ENCODE measurements around the gene FCAMR.

FCAMR gene

GRCh38 chr1:207010726-207011125 is 40.5 kb upstream of the FCAMR start:
- no peak for TF ChIP-seq CTCF (conservative IDR thresholded peaks at IDR 0.05; ENCODE audit: low read depth, low read length)
- no peak overlapping the region for H3K4me2 ChIP-seq
- no peak overlapping the region for H2AFZ ChIP-seq (ENCODE audit: low read depth)
- H3K79me2 ChIP-seq (ENCODE audit: insufficient read depth, low read depth): no peaks in the 10 kb centered on the region
- no peaks in the 10 kb centered on the region for H3K36me3 ChIP-seq (ENCODE audit: insufficient read depth)
- H3K27me3 ChIP-seq (ENCODE audit: insufficient read depth, low read depth): no peaks in the 10 kb centered on the region
- no peaks in the 10 kb centered on the region for H3K4me1 ChIP-seq (ENCODE audit: low read depth, poor library complexity, severe bottlenecking)
- no peak overlapping the region for H3K27ac ChIP-seq
- H4K20me1 ChIP-seq (ENCODE audit: insufficient read depth): no peaks in the 10 kb centered on the region
- no peak overlapping the region for H3K4me3 ChIP-seq (IDR thresholded peaks at IDR 0.05; ENCODE audit: insufficient read depth, low read depth, low read length)
- H3K9ac ChIP-seq: no peak overlapping the region

- no peak overlapping the region for H3K4me2 ChIP-seq
- no peaks in the 10 kb centered on the region for H3K36me3 ChIP-seq (ENCODE audit: insufficient read depth)
- no peaks in the 10 kb centered on the region for H4K20me1 ChIP-seq (ENCODE audit: insufficient read depth)
- TF ChIP-seq CTCF (conservative IDR thresholded peaks at IDR 0.05; ENCODE audit: low read depth, low read length): no peak
- no peak overlapping the region for H3K9ac ChIP-seq
- no peaks in the 10 kb centered on the region for H3K79me2 ChIP-seq (ENCODE audit: insufficient read depth, low read depth)
- no peaks in the 10 kb centered on the region for H3K4me1 ChIP-seq (ENCODE audit: low read depth, poor library complexity, severe bottlenecking)
- H2AFZ ChIP-seq (ENCODE audit: low read depth): no peak overlapping the region
- H3K27me3 ChIP-seq (ENCODE audit: insufficient read depth, low read depth): no peaks in the 10 kb centered on the region
- H3K27ac ChIP-seq: no peak overlapping the region
- H3K4me3 ChIP-seq (IDR thresholded peaks at IDR 0.05; ENCODE audit: insufficient read depth, low read depth, low read length): no peak overlapping the region
Observed at GRCh38 chr1:207009945-207010344, 39.7 kb upstream of the FCAMR start.

- H3K27ac ChIP-seq: no peak overlapping the region
Observed at GRCh38 chr1:207009182-207009850, 39.1 kb upstream of the FCAMR start.

GRCh38 chr1:207007352-207008033 is 37.2 kb upstream of the FCAMR start:
- Histone ChIP-seq H3K9ac (no peak overlapping the region), H3K79me2 (ENCODE audit: insufficient read depth, low read depth) (no peaks in the 10 kb centered on the region), H3K36me3 (ENCODE audit: insufficient read depth) (no peaks in the 10 kb centered on the region), H3K4me2 (no peak overlapping the region), H4K20me1 (ENCODE audit: insufficient read depth) (no peaks in the 10 kb centered on the region), H2AFZ (ENCODE audit: low read depth) (no peak overlapping the region), H3K4me1 (ENCODE audit: low read depth, poor library complexity, severe bottlenecking) (no peaks in the 10 kb centered on the region), H3K4me3 (IDR thresholded peaks at IDR 0.05; ENCODE audit: insufficient read depth, low read depth, low read length) (no peak overlapping the region), H3K27ac (no peak overlapping the region), H3K27me3 (ENCODE audit: insufficient read depth, low read depth) (no peaks in the 10 kb centered on the region)
- TF ChIP-seq CTCF (conservative IDR thresholded peaks at IDR 0.05; ENCODE audit: low read depth, low read length): no peak

More at GRCh38 chr1:207009182-207009850, 39.1 kb upstream of the FCAMR start:
- H3K36me3 ChIP-seq (ENCODE audit: insufficient read depth): no peaks in the 10 kb centered on the region
- no peak overlapping the region for H3K9ac ChIP-seq
- H3K4me1 ChIP-seq (ENCODE audit: low read depth, poor library complexity, severe bottlenecking): no peaks in the 10 kb centered on the region
- H3K4me2 ChIP-seq: no peak overlapping the region
- no peak overlapping the region for H3K4me3 ChIP-seq (IDR thresholded peaks at IDR 0.05; ENCODE audit: insufficient read depth, low read depth, low read length)
- H3K79me2 ChIP-seq (ENCODE audit: insufficient read depth, low read depth): no peaks in the 10 kb centered on the region
- no peak overlapping the region for H2AFZ ChIP-seq (ENCODE audit: low read depth)
- TF ChIP-seq CTCF (conservative IDR thresholded peaks at IDR 0.05; ENCODE audit: low read depth, low read length): no peak
- no peaks in the 10 kb centered on the region for H3K27me3 ChIP-seq (ENCODE audit: insufficient read depth, low read depth)
- no peaks in the 10 kb centered on the region for H4K20me1 ChIP-seq (ENCODE audit: insufficient read depth)
